IMR-90 (cell line): ENCODE measurements around the gene MLIP.

Source experiments
- CEBPB ChIP-seq: IDR thresholded peaks from 2 replicates; pipeline ENCODE4 v1.6.1; 2012; ENCODE audit warnings: low read depth, low read length, improper control_type of control experiment
- FOS ChIP-seq: fragments of 150-350 bp; IDR thresholded peaks from 2 replicates; pipeline ENCODE4 v1.6.1; 2016; ENCODE audit warnings: low read depth, low read length
- MAFK ChIP-seq: IDR thresholded peaks from 2 replicates; pipeline ENCODE4 v1.6.1; 2012; ENCODE audit warnings: low read depth, low read length, improper control_type of control experiment
- MXI1 ChIP-seq: IDR thresholded peaks from 2 replicates; pipeline ENCODE4 v1.6.1; 2012; ENCODE audit warnings: low read depth, mild to moderate bottlenecking, low read length, moderate library complexity, borderline replicate concordance
- POLR2A ChIP-seq: IDR thresholded peaks from 2 replicates; pipeline ENCODE4 v1.6.1; 2012; ENCODE audit warnings: mild to moderate bottlenecking, low read depth, low read length
- RCOR1 ChIP-seq: IDR thresholded peaks from 2 replicates; pipeline ENCODE4 v1.6.1; 2012; ENCODE audit warnings: mild to moderate bottlenecking, low read length, improper control_type of control experiment; ENCODE audit not compliant: insufficient replicate concordance
- RFX5 ChIP-seq: IDR thresholded peaks from 2 replicates; pipeline ENCODE4 v1.8.0; 2012; ENCODE audit warnings: low read depth, mild to moderate bottlenecking, low read length, moderate library complexity
- USF2 ChIP-seq: fragments of 150-350 bp; IDR thresholded peaks from 2 replicates; pipeline ENCODE4 v1.6.1; 2017; ENCODE audit warnings: mild to moderate bottlenecking, antibody characterized with exemption, low read length, low read depth
- TF ChIP-seq, protein P1 (sequence below): conservative IDR thresholded peaks from 2 replicates; pipeline ENCODE4 v1.5.1; 2012; ENCODE audit warnings: mild to moderate bottlenecking, low read depth, low read length, improper control_type of control experiment

- TF ChIP-seq POLR2A (no peak), MXI1 (no peak), RFX5 (no peak), USF2 (no peak), MAFK (no peak), RCOR1 (no peak), FOS (no peak), CEBPB (no peak)
- TF ChIP-seq, protein P1, sequence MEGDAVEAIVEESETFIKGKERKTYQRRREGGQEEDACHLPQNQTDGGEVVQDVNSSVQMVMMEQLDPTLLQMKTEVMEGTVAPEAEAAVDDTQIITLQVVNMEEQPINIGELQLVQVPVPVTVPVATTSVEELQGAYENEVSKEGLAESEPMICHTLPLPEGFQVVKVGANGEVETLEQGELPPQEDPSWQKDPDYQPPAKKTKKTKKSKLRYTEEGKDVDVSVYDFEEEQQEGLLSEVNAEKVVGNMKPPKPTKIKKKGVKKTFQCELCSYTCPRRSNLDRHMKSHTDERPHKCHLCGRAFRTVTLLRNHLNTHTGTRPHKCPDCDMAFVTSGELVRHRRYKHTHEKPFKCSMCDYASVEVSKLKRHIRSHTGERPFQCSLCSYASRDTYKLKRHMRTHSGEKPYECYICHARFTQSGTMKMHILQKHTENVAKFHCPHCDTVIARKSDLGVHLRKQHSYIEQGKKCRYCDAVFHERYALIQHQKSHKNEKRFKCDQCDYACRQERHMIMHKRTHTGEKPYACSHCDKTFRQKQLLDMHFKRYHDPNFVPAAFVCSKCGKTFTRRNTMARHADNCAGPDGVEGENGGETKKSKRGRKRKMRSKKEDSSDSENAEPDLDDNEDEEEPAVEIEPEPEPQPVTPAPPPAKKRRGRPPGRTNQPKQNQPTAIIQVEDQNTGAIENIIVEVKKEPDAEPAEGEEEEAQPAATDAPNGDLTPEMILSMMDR = no peak
Measured at GRCh38 chr6:54173089-54173488, 61.8 kb downstream of the MLIP start.
